Calu3 (cell line): Measurements from ENCODE around the gene FBLN2. TPM values are rescaled to one million over a fixed set of nuclear protein-coding genes. Genes with fewer than 3 reads are reported as not detected.

Experiments used
- BruUV-seq: library from RNA; stranded (reverse); fragments of 400-500 nt; replicated peaks from 2 replicates; lab custom pipeline; 2021; lab: Mats Ljungman, UMichigan
- CTCF ChIA-PET: fragments of 300-600 bp; sonication (Branson Sonifier 250); formaldehyde crosslinking; loops from one replicate; lab custom pipeline; 2022; ENCODE audit warnings: antibody characterized with exemption; lab: Charles Lee
- DNase-seq: peaks from one replicate; pipeline ENCODE4 v3.0.0; 2022
- H3K27ac Mint-ChIP-seq: one replicate; pipeline ENCODE4 v1.8.0; 2022; ENCODE audit warnings: mixed read lengths; ENCODE audit not compliant: unreplicated experiment
- H3K27me3 Mint-ChIP-seq: one replicate; pipeline ENCODE4 v1.8.0; 2022; ENCODE audit warnings: mixed read lengths; ENCODE audit not compliant: unreplicated experiment
- H3K36me3 Mint-ChIP-seq: one replicate; pipeline ENCODE4 v1.8.0; 2022; ENCODE audit warnings: mild to moderate bottlenecking, moderate library complexity, mixed read lengths; ENCODE audit not compliant: insufficient read depth, unreplicated experiment
- H3K4me1 Mint-ChIP-seq: one replicate; pipeline ENCODE4 v1.8.0; 2022; ENCODE audit warnings: mild to moderate bottlenecking, low read depth, mixed read lengths; ENCODE audit not compliant: unreplicated experiment
- H3K4me3 Mint-ChIP-seq: one replicate; pipeline ENCODE4 v1.8.0; 2022; ENCODE audit warnings: mild to moderate bottlenecking, low read depth, moderate library complexity, mixed read lengths; ENCODE audit not compliant: unreplicated experiment
- H3K9me3 Mint-ChIP-seq: one replicate; pipeline ENCODE4 v1.8.0; 2022; ENCODE audit warnings: low read depth, mixed read lengths; ENCODE audit not compliant: unreplicated experiment
- intact Hi-C: fragments of 100-400 bp; cut with micrococcal nuclease; formaldehyde crosslinking; loops from one replicate; pipeline ENCODE4 v1.10.0; 2022; ENCODE audit not compliant: unreplicated experiment
- total RNA-seq: library from RNA; stranded (reverse); gene quantifications from 2 replicates; pipeline ENCODE4 v1.2.3, GENCODE V29; 2022
- TF ChIP-seq, protein P1 (sequence below): fragments of 200-600 bp; IDR thresholded peaks from one replicate; pipeline ENCODE4 v1.8.0; 2022; ENCODE audit warnings: antibody characterized with exemption; ENCODE audit not compliant: unreplicated experiment

Gene FBLN2
- total RNA-seq, 1 experiment from 2014 or later: not detected

DNA sequence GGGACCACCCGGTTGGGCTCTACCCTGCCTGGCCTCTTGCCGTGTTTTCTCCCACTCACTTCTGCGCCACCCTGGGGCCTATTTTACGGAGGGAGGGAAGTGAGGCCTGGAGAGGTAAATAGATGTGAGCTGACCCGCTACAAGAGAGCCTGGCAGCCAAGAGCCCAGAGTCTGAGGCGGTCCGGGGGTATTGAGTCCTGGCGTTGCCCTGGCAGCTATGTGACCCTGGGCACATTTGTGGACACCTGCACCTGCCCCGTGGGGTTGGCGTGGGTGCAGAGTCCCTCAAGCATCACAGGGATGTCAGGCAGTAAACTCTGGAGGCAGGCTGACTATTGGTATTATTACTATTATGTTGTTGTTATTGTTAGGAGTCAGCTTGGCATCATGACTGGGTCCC is 85.7 kb downstream of the FBLN2 start:
- TF ChIP-seq, protein P1, sequence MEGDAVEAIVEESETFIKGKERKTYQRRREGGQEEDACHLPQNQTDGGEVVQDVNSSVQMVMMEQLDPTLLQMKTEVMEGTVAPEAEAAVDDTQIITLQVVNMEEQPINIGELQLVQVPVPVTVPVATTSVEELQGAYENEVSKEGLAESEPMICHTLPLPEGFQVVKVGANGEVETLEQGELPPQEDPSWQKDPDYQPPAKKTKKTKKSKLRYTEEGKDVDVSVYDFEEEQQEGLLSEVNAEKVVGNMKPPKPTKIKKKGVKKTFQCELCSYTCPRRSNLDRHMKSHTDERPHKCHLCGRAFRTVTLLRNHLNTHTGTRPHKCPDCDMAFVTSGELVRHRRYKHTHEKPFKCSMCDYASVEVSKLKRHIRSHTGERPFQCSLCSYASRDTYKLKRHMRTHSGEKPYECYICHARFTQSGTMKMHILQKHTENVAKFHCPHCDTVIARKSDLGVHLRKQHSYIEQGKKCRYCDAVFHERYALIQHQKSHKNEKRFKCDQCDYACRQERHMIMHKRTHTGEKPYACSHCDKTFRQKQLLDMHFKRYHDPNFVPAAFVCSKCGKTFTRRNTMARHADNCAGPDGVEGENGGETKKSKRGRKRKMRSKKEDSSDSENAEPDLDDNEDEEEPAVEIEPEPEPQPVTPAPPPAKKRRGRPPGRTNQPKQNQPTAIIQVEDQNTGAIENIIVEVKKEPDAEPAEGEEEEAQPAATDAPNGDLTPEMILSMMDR: no peak
- no peaks in the 10 kb centered on the region for H3K9me3 Mint-ChIP-seq
- CTCF ChIA-PET: interaction anchor here (1.6 kb wide), 1 partner anchor 14 kb away, joined by 5 read pairs; no protein-coding TSS in a partner anchor
- no TSS peak for BruUV-seq
- intact Hi-C loops: no loop called here
- no peak for DNase-seq
- no peak overlapping the region for H3K4me3 Mint-ChIP-seq
- peaks cover 64% of the 10 kb centered on the region for H3K27me3 Mint-ChIP-seq
- no peak overlapping the region for H3K27ac Mint-ChIP-seq
- H3K4me1 Mint-ChIP-seq: no peaks in the 10 kb centered on the region
- no peaks in the 10 kb centered on the region for H3K36me3 Mint-ChIP-seq

DNA sequence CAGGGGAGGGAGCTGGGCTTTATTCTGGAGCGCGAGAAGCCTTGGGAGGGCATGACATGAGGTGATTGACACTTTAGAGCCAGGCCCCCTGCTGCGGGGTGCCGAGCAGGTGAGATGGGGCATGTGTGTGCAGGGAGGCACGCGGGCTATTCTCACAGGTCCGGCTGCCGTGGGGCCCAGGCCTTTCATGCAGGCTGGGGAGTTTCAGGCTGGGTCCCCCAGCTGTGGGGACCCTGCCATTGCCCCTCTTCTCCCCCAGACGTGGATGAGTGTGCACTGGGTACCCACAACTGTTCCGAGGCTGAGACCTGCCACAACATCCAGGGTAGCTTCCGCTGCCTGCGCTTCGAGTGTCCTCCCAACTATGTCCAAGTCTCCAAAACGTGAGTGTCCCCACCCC is 87.3 kb downstream of the FBLN2 start:
- H3K27ac Mint-ChIP-seq: no peak overlapping the region
- H3K4me1 Mint-ChIP-seq: no peaks in the 10 kb centered on the region
- no peak for DNase-seq
- H3K4me3 Mint-ChIP-seq: no peak overlapping the region
- intact Hi-C loops: no loop called here
- TF ChIP-seq, protein P1: no peak
- no peaks in the 10 kb centered on the region for H3K9me3 Mint-ChIP-seq
- no peaks in the 10 kb centered on the region for H3K36me3 Mint-ChIP-seq
- no TSS peak for BruUV-seq
- H3K27me3 Mint-ChIP-seq: peaks cover 70% of the 10 kb centered on the region
- CTCF ChIA-PET: no interaction called here

DNA sequence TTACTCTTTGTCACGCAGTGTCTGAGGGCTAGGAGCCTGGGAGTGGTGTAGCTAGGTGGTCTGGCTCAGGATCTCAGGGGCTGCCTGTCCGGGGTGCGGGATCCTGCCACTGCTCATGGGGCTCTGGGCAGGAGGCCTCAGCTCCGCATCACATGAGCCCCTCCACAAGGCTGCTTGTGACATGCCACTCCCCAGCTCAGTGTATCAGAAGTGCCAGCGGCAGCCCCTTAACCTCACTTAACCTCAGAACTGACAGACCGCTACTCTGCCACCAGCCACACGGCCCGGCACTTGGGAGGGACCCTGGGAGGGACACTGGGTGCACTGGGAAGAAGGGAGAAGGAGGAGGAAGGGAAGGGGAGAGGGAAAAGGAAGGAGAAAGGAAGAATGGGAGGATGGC is 87.9 kb downstream of the FBLN2 start:
- H3K36me3 Mint-ChIP-seq: no peaks in the 10 kb centered on the region
- intact Hi-C loops: no loop called here
- no peak overlapping the region for H3K4me3 Mint-ChIP-seq
- no peaks in the 10 kb centered on the region for H3K9me3 Mint-ChIP-seq
- CTCF ChIA-PET: interaction anchor here (0.5 kb wide), 1 partner anchor 13 kb away, joined by 7 read pairs; no protein-coding TSS in a partner anchor
- BruUV-seq: no TSS peak
- TF ChIP-seq, protein P1: no peak
- H3K4me1 Mint-ChIP-seq: no peaks in the 10 kb centered on the region
- no peak overlapping the region for H3K27ac Mint-ChIP-seq
- DNase-seq: no peak
- H3K27me3 Mint-ChIP-seq: peaks cover 70% of the 10 kb centered on the region

DNA sequence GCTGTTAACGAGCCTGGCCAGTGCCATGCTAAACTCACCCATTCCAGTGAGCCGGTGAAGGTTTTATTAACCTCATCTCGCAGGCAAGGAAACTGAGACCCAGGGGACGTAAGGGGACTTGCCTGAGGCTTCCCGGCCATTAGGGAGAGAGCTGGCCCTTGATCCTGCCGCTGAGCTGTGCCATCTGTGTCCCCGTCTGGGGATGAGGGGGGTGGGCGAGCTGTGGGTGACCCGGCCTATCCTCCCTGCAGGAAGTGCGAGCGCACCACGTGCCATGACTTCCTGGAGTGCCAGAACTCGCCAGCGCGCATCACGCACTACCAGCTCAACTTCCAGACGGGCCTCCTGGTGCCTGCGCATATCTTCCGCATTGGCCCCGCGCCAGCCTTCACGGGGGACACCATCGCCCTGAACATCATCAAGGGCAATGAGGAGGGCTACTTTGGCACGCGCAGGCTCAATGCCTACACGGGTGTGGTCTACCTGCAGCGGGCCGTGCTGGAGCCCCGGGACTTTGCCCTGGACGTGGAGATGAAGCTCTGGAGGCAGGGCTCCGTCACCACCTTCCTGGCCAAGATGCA is 88.5 kb downstream of the FBLN2 start:
- no peaks in the 10 kb centered on the region for H3K36me3 Mint-ChIP-seq
- H3K4me3 Mint-ChIP-seq: no peak overlapping the region
- H3K9me3 Mint-ChIP-seq: no peaks in the 10 kb centered on the region
- H3K4me1 Mint-ChIP-seq: no peaks in the 10 kb centered on the region
- no peak for DNase-seq
- TF ChIP-seq, protein P1: no peak
- H3K27me3 Mint-ChIP-seq: peaks cover 70% of the 10 kb centered on the region
- CTCF ChIA-PET: interaction anchor here (0.5 kb wide), 1 partner anchor 12 kb away, joined by 7 read pairs; no protein-coding TSS in a partner anchor
- intact Hi-C loops: no loop called here
- no TSS peak for BruUV-seq
- H3K27ac Mint-ChIP-seq: no peak overlapping the region
